GM23248 (cell line): ENCODE measurements around the gene SHFL. TPM values are rescaled to one million over a fixed set of nuclear protein-coding genes. Genes with fewer than 3 reads are reported as not detected.

Experiments
- DNase-seq: peaks from one replicate; pipeline ENCODE4 v3.0.0-alpha.2; 2015
- H2AFZ ChIP-seq: fragments of 200-600 bp; sonication (generic); 2 replicates; pipeline ENCODE4 v1.6.1; 2016; ENCODE audit warnings: antibody characterized with exemption
- H3F3A ChIP-seq: fragments of 200-600 bp; sonication (generic); 2 replicates; pipeline ENCODE4 v1.6.1; 2016; ENCODE audit warnings: mild to moderate bottlenecking, antibody characterized with exemption, mixed run types; ENCODE audit not compliant: insufficient read depth
- H3K27ac ChIP-seq: fragments of 200-600 bp; sonication (generic); 2 replicates; pipeline ENCODE4 v1.5.1; 2016; ENCODE audit warnings: mild to moderate bottlenecking
- H3K27me3 ChIP-seq: fragments of 200-600 bp; sonication (generic); replicated peaks from 2 replicates; pipeline ENCODE4 v1.6.1; 2016; ENCODE audit warnings: mild to moderate bottlenecking; ENCODE audit not compliant: insufficient read depth
- H3K36me3 ChIP-seq: fragments of 200-600 bp; sonication (generic); 2 replicates; pipeline ENCODE4 v1.6.1; 2016; ENCODE audit warnings: low read depth, mild to moderate bottlenecking
- H3K4me1 ChIP-seq: fragments of 200-600 bp; sonication (generic); 2 replicates; pipeline ENCODE4 v1.6.1; 2016; ENCODE audit warnings: mild to moderate bottlenecking; ENCODE audit not compliant: insufficient read depth
- H3K4me2 ChIP-seq: fragments of 200-600 bp; sonication (generic); one replicate; pipeline ENCODE4 v1.6.1; 2016; ENCODE audit warnings: mild to moderate bottlenecking; ENCODE audit not compliant: unreplicated experiment
- H3K4me3 ChIP-seq: fragments of 200-600 bp; sonication (generic); 2 replicates; pipeline ENCODE4 v1.5.1; 2016; ENCODE audit warnings: mild to moderate bottlenecking
- H3K79me2 ChIP-seq: fragments of 200-600 bp; sonication (generic); 2 replicates; pipeline ENCODE4 v1.6.1; 2016; ENCODE audit warnings: mild to moderate bottlenecking; ENCODE audit not compliant: insufficient read depth
- H3K9ac ChIP-seq: fragments of 200-600 bp; sonication (generic); 2 replicates; pipeline ENCODE4 v1.6.1; 2016; ENCODE audit warnings: mild to moderate bottlenecking
- H3K9me2 ChIP-seq: fragments of 200-600 bp; sonication (generic); 2 replicates; pipeline ENCODE4 v1.6.1; 2016; ENCODE audit warnings: mixed run types, mild to moderate bottlenecking, moderate library complexity; ENCODE audit not compliant: insufficient read depth
- H3K9me3 ChIP-seq: fragments of 200-600 bp; sonication (generic); one replicate; pipeline ENCODE4 v1.6.1; 2017; ENCODE audit warnings: low read depth
- H4K20me1 ChIP-seq: fragments of 200-600 bp; sonication (generic); 2 replicates; pipeline ENCODE4 v1.6.0; 2016; ENCODE audit not compliant: insufficient read depth
- EZH2 ChIP-seq: fragments of 200-600 bp; sonication (generic); IDR thresholded peaks from 2 replicates; pipeline ENCODE4 v1.6.1; 2018; ENCODE audit warnings: antibody characterized with exemption, mild to moderate bottlenecking; ENCODE audit not compliant: insufficient read depth, poor library complexity, severe bottlenecking
- EZH2phosphoT487 ChIP-seq: fragments of 200-600 bp; sonication (generic); IDR thresholded peaks from 2 replicates; pipeline ENCODE4 v1.6.1; 2018; ENCODE audit warnings: antibody characterized with exemption, moderate library complexity, mild to moderate bottlenecking, low read depth; ENCODE audit not compliant: insufficient read depth
- WGBS, 2 experiments: methylation state at CpG; one replicate each; pipeline ENCODE4 v1.1.6; 2015 to 2017; ENCODE audit warnings: low lambda C conversion rate in 2 of 2, low coverage in 1 of 2; ENCODE audit errors: missing lambda C conversion rate in 2 of 2; 5-methylcytosine and 5-hydroxymethylcytosine counted together
- in situ Hi-C: fragments of 300-500 bp; cut with MboI; formaldehyde crosslinking; loops from 2 replicates; pipeline ENCODE4 v1.15.0; 2020
- polyA plus RNA-seq: library from polyadenylated mRNA; unstranded; fragments of >200 nt; fragmentation: Nextera tagmentation; extraction: Ambion mirVana; gene quantifications from 2 replicates; pipeline ENCODE4 v1.2.1, GENCODE V29; 2016
- total RNA-seq: library from RNA; depleted of rRNA; stranded (reverse); fragments of >200 nt; shearing (Covaris generic); gene quantifications from 2 replicates; pipeline ENCODE4 v1.2.3, GENCODE V29; 2014

SHFL gene
- total and polyA plus RNA-seq, 2 experiments from 2014 or later = 29.8 to 33.0 TPM

DNA sequence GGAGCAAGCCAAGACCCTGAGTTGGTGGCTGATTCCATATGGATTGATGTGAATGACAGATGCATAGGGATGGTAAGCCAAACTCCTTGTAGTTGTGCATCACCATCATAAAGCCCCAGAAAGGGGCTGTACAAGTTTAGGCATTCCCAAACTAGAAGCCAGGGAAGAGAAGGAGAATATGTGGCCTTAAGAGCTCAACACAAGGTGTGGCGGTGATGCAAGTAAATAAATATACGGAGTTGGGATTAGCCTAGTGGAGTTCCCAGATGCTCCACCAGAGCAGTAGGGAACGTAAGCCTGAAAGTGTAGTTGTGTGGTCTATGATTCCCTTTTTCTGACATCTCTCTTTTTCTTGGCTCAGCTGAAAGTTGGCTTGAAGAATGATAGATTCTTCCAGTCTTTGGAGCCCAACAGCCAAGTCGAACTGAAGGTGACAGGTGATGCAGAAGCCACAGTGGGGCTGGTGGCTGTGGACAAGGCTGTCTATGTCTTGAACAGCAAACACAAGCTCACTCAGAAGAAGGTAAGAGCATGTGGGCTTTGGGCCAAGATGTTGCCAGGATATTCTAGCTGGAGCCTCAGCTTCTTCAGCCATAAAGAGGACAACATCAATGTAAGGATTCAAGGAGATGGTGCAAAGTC lies 42.7 kb upstream of the SHFL start:
- DNase-seq = peak; percentile 60
- H3K79me2 ChIP-seq = no peaks in the 10 kb centered on the region
- in situ Hi-C loops = no loop called here
- WGBS, 2 experiments = 29 to 31% methylated on average over 4 of the region's 4 CpGs
- H3K9ac ChIP-seq = no peak overlapping the region
- no peaks in the 10 kb centered on the region for H3F3A ChIP-seq
- H2AFZ ChIP-seq = no peak overlapping the region
- no peaks in the 10 kb centered on the region for H3K36me3 ChIP-seq
- H3K27me3 ChIP-seq = no peaks in the 10 kb centered on the region
- no peak overlapping the region for H3K4me2 ChIP-seq
- no peak overlapping the region for H3K27ac ChIP-seq
- no peaks in the 10 kb centered on the region for H3K9me3 ChIP-seq
- no peaks in the 10 kb centered on the region for H3K9me2 ChIP-seq
- TF ChIP-seq EZH2 (no peak), EZH2phosphoT487 (no peak)
- H3K4me1 ChIP-seq = no peaks in the 10 kb centered on the region
- H3K4me3 ChIP-seq = no peak overlapping the region
- no peaks in the 10 kb centered on the region for H4K20me1 ChIP-seq

DNA sequence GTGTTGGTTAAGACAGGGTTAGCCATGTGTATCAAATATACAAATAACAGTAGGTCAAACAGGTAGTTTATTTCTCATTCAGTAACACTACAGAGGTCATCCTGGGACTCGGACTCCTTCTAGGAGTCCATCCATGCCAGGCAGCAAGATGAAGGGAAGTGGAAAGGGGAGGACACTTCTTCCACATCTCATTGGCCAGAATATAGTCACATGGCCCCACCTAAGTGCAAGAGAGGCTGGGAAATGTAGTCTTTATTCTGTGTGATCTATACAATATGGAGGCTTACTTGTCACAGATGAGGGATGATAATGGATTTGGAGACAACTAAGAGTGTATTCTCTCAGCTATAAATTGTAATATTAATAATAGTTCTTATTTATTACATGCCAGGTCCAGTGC lies 41.7 kb upstream of the SHFL start:
- no peaks in the 10 kb centered on the region for H3F3A ChIP-seq
- no peak overlapping the region for H3K4me3 ChIP-seq
- DNase-seq = no peak
- H3K4me2 ChIP-seq = no peak overlapping the region
- TF ChIP-seq EZH2 = no peak
- no peak for TF ChIP-seq EZH2phosphoT487
- H4K20me1 ChIP-seq = no peaks in the 10 kb centered on the region
- in situ Hi-C loops = no loop called here
- no peak overlapping the region for H3K9ac ChIP-seq
- H3K27me3 ChIP-seq = no peaks in the 10 kb centered on the region
- H3K79me2 ChIP-seq = no peaks in the 10 kb centered on the region
- no peaks in the 10 kb centered on the region for H3K4me1 ChIP-seq
- H3K9me2 ChIP-seq = no peaks in the 10 kb centered on the region
- H3K9me3 ChIP-seq = no peaks in the 10 kb centered on the region
- H3K27ac ChIP-seq = no peak overlapping the region
- WGBS, 2 experiments = 5 to 15% methylated on average over 1 of the region's 1 CpG
- no peaks in the 10 kb centered on the region for H3K36me3 ChIP-seq
- no peak overlapping the region for H2AFZ ChIP-seq

- Histone ChIP-seq H3K27ac (no peak overlapping the region), H3F3A (no peaks in the 10 kb centered on the region), H3K36me3 (no peaks in the 10 kb centered on the region), H3K4me1 (no peaks in the 10 kb centered on the region), H3K27me3 (no peaks in the 10 kb centered on the region), H3K4me3 (no peak overlapping the region), H3K9me2 (no peaks in the 10 kb centered on the region), H3K9me3 (no peaks in the 10 kb centered on the region), H3K79me2 (no peaks in the 10 kb centered on the region), H4K20me1 (no peaks in the 10 kb centered on the region), H3K9ac (no peak overlapping the region), H3K4me2 (no peak overlapping the region), H2AFZ (no peak overlapping the region)
- TF ChIP-seq EZH2 (no peak), EZH2phosphoT487 (no peak)
- in situ Hi-C loops = no loop called here
- no peak for DNase-seq
- WGBS, 2 experiments = 6 to 14% methylated on average over 1 of the region's 1 CpG
Observed at GRCh38 chr19:10045371-10045770, 40.7 kb upstream of the SHFL start.

DNA sequence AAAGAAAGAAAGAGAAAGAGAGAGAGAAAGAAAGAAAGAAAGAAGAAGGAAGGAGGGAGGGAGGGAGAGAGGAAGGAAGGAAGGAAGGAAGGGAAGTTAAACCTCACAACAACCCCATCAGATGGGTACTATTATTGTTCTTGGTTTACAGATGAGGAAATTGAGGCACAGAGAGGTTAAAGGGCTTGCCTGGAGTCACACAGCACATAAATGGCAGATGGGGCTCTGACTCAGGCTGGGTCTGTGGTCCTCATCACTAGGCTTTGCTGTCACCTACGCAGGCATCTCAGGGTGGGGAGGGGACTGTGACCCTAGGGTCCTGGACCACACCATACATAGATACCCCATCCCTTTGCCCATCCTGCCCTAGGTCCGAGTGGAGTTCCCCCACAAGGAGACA lies 36.5 kb upstream of the SHFL start:
- 17 to 25% methylated on average over 2 of the region's 2 CpGs for WGBS, 2 experiments
- Histone ChIP-seq H2AFZ (no peak overlapping the region), H4K20me1 (no peaks in the 10 kb centered on the region), H3F3A (no peaks in the 10 kb centered on the region), H3K36me3 (no peaks in the 10 kb centered on the region), H3K4me1 (no peaks in the 10 kb centered on the region), H3K4me3 (no peak overlapping the region), H3K9me3 (no peaks in the 10 kb centered on the region), H3K79me2 (no peaks in the 10 kb centered on the region), H3K27me3 (no peaks in the 10 kb centered on the region), H3K9me2 (no peaks in the 10 kb centered on the region), H3K9ac (no peak overlapping the region), H3K27ac (no peak overlapping the region), H3K4me2 (no peak overlapping the region)
- in situ Hi-C loops = no loop called here
- no peak for DNase-seq
- TF ChIP-seq EZH2 (no peak), EZH2phosphoT487 (no peak)
